Activated naive CD4-positive, alpha-beta T cell (primary cell): Measurements from ENCODE around the gene PRR12.

ENCODE experiments used
- DNase-seq, 4 experiments: peaks; one replicate each; lab custom pipeline; 2025; lab: John Stamatoyannopoulos, UW

The PRR12 gene

GRCh38 chr19:49592486-49593232 is 1.7 kb downstream of the PRR12 start:
- no peak for DNase-seq

- DNase-seq = peak; percentile 75 to 86 (median 83)
These were observed 2.5 kb downstream of the PRR12 start for GRCh38 chr19:49593233-49594113.

GRCh38 chr19:49594157-49594992 is 3.4 kb downstream of the PRR12 start:
- no peak for DNase-seq

- no peak for DNase-seq
These were observed 4.2 kb downstream of the PRR12 start for GRCh38 chr19:49594993-49595818.

- DNase-seq = no peak
These were observed 4.9 kb downstream of the PRR12 start for GRCh38 chr19:49595819-49596404.

- DNase-seq = no peak
These were observed 5.4 kb downstream of the PRR12 start for GRCh38 chr19:49596407-49596806.

GRCh38 chr19:49596954-49597702 is 6.1 kb downstream of the PRR12 start:
- no peak for DNase-seq

GRCh38 chr19:49597703-49597974 is 6.7 kb downstream of the PRR12 start:
- DNase-seq = no peak

GRCh38 chr19:49599378-49600295 is 8.7 kb downstream of the PRR12 start:
- DNase-seq = no peak

GRCh38 chr19:49601482-49602038 is 10.6 kb downstream of the PRR12 start:
- no peak for DNase-seq

GRCh38 chr19:49602806-49603205 is 11.8 kb downstream of the PRR12 start:
- DNase-seq = no peak

- no peak for DNase-seq
These were observed 14.6 kb downstream of the PRR12 start for GRCh38 chr19:49605605-49606004.

GRCh38 chr19:49609499-49610092 is 18.6 kb downstream of the PRR12 start:
- no peak for DNase-seq

GRCh38 chr19:49613374-49613773 is 22.4 kb downstream of the PRR12 start:
- no peak for DNase-seq

GRCh38 chr19:49614096-49614833 is 23.3 kb downstream of the PRR12 start:
- no peak for DNase-seq

- DNase-seq = no peak
These were observed 24.9 kb downstream of the PRR12 start for GRCh38 chr19:49615861-49616260.

GRCh38 chr19:49616532-49616931 is 25.6 kb downstream of the PRR12 start:
- DNase-seq = no peak

- no peak for DNase-seq
These were observed 26.0 kb downstream of the PRR12 start for GRCh38 chr19:49616945-49617344.
